Psoas muscle (tissue), 8 donors: ENCODE data around the gene ANKRD13C. TPM values are rescaled to one million over a fixed set of nuclear protein-coding genes. Genes with fewer than 3 reads are reported as not detected.

Source experiments
- ATAC-seq, 4 donors: fragments of 200-7000 bp; cut with Tn5 transposase; one replicate each; pipeline ENCODE4 v1.9.1; 2020; ENCODE audit warnings: moderate library complexity in 3 of 4, mild to moderate bottlenecking in 2 of 4
- DNase-seq, 2 donors: peaks; one replicate each; pipeline ENCODE4 v3.0.0-alpha.2; 2020
- H3K27ac ChIP-seq: fragments of 200-600 bp; one replicate; pipeline ENCODE4 v1.8.0; 2022
- H3K27me3 ChIP-seq, 3 donors: fragments of 200-600 bp in 1 of 3; one replicate each; pipeline versions ENCODE4 v1.6.1 to v1.8.0; 2013 to 2022; ENCODE audit warnings: low read length in 2 of 3, mild to moderate bottlenecking in 2 of 3, moderate library complexity in 1 of 3; ENCODE audit not compliant: insufficient read depth in 3 of 3
- H3K36me3 ChIP-seq, 2 donors: fragments of 200-600 bp in 1 of 2; one replicate each; pipeline versions ENCODE4 v1.6.1 to v1.8.0; 2013 to 2022; ENCODE audit warnings: low read depth in 1 of 2, mild to moderate bottlenecking in 1 of 2, moderate library complexity in 1 of 2; ENCODE audit not compliant: insufficient read depth in 1 of 2
- H3K4me1 ChIP-seq: fragments of 200-600 bp; one replicate; pipeline ENCODE4 v1.8.0; 2022
- H3K4me3 ChIP-seq: fragments of 200-600 bp; one replicate; pipeline ENCODE4 v1.8.0; 2022; ENCODE audit warnings: mild to moderate bottlenecking
- H3K9me3 ChIP-seq: fragments of 200-600 bp; one replicate; pipeline ENCODE4 v1.8.0; 2022
- CTCF ChIP-seq: fragments of 200-600 bp; IDR thresholded peaks from one replicate; pipeline ENCODE4 v1.8.0; 2022; ENCODE audit warnings: antibody characterized with exemption
- WGBS, 3 donors: extraction: QIAGEN DNeasy Blood & Tissue Kit; methylation state at CpG; one replicate each; pipeline versions ENCODE4 v1.1.6 to v1.1.7; 2013; 5-methylcytosine and 5-hydroxymethylcytosine counted together
- intact Hi-C, 2 donors: fragments of 100-400 bp; cut with DNase I; formaldehyde crosslinking; loops; one replicate each; pipeline versions ENCODE4 v1.11.0 to v1.14.2; 2022
- polyA plus RNA-seq, 3 donors: library from polyadenylated mRNA; stranded (reverse); fragments of 200-250 nt; gene quantifications; one replicate each; pipeline ENCODE4 v1.2.3, GENCODE V29; 2013
- total RNA-seq, 4 donors: library from RNA; stranded (reverse); fragmentation: NEBNext Ultra II Directional in 2 of 4; extraction: Animal tissue kit (Norgen Biotek cat#: 25700) in 2 of 4; gene quantifications; one replicate each; pipeline versions ENCODE4 v1.2.1 to v1.2.4, GENCODE V29; 2021 to 2023
- donor health status: healthy with polysubstance abuse.
- donor health status: DM: no; HTN: no; CAD: no; lungs with moderate emphysema.
- donor health status: Bipolar disorder and iron deficiency.
- donor health status: healthy.
- donor health status: DM: yes; HTN: yes; CAD: no.
- donor health status: DM: no; HTN: no; CAD: no.
- donor health status: DM: no; HTN: no; CAD: no.
- donor health status: DM: yes; HTN: yes; CAD: no.

The ANKRD13C gene
- total and polyA plus RNA-seq, 7 donors, result 5.9 to 18.1 (median 11.4) TPM

- Histone ChIP-seq H3K4me3 (no peak overlapping the region), H3K27me3 (no peaks in the 10 kb centered on the region), H3K4me1 (no peaks in the 10 kb centered on the region), H3K36me3 (no peaks in the 10 kb centered on the region), H3K9me3 (no peaks in the 10 kb centered on the region), H3K27ac (no peak overlapping the region)
- DNase-seq, result no peak
- TF ChIP-seq CTCF, result no peak
- 47 to 61% (median 56%) methylated on average over 3 of the region's 3 CpGs for WGBS, 3 donors
- intact Hi-C loops, result loop anchor here in 1 of 2 donors (5.0 kb wide), 1 partner anchor 45 kb away; no protein-coding TSS in a partner anchor
- ATAC-seq, result no peak
Observed at GRCh38 chr1:70361727-70362398, 7.3 kb upstream of the ANKRD13C start.

- intact Hi-C loops, result loop anchor here in 1 of 2 donors (5.0 kb wide), 1 partner anchor 47 kb away; no protein-coding TSS in a partner anchor
Observed at GRCh38 chr1:70360321-70360720, 5.8 kb upstream of the ANKRD13C start.

GRCh38 chr1:70358921-70359564, 4.5 kb upstream of the ANKRD13C start:
- no peak for TF ChIP-seq CTCF
- Histone ChIP-seq H3K36me3 (no peaks in the 10 kb centered on the region), H3K27ac (no peak overlapping the region), H3K4me1 (peaks cover 6% of the 10 kb centered on the region), H3K9me3 (no peaks in the 10 kb centered on the region), H3K27me3 (no peaks in the 10 kb centered on the region), H3K4me3 (no peak overlapping the region)
- no peak for DNase-seq
- intact Hi-C loops, result no loop called here
- ATAC-seq, result no peak
- WGBS, 3 donors, result 84 to 91% (median 86%) methylated on average over 7 of the region's 7 CpGs

More at GRCh38 chr1:70360321-70360720, 5.8 kb upstream of the ANKRD13C start:
- 78 to 84% (median 78%) methylated on average over 5 of the region's 5 CpGs for WGBS, 3 donors
- peaks cover 3% of the 10 kb centered on the region for H3K4me1 ChIP-seq
- no peaks in the 10 kb centered on the region for H3K36me3 ChIP-seq
- no peak overlapping the region for H3K4me3 ChIP-seq
- ATAC-seq (no peak), DNase-seq (no peak)
- no peaks in the 10 kb centered on the region for H3K9me3 ChIP-seq
- H3K27ac ChIP-seq, result no peak overlapping the region
- TF ChIP-seq CTCF, result no peak
- no peaks in the 10 kb centered on the region for H3K27me3 ChIP-seq

GRCh38 chr1:70355920-70356319, 1.4 kb upstream of the ANKRD13C start:
- no peak for ATAC-seq
- 85 to 86% (median 85%) methylated on average over 7 of the region's 7 CpGs for WGBS, 3 donors
- no peak for DNase-seq
- Histone ChIP-seq H3K4me1 (peaks cover 29% of the 10 kb centered on the region), H3K36me3 (no peaks in the 10 kb centered on the region), H3K4me3 (no peak overlapping the region), H3K27me3 (no peaks in the 10 kb centered on the region), H3K9me3 (no peaks in the 10 kb centered on the region), H3K27ac (peak overlapping the region; percentile 90)
- intact Hi-C loops, result no loop called here
- no peak for TF ChIP-seq CTCF
